CD4-positive, alpha-beta T cell treated with Interleukin-6 for 4 hours (primary cell): ENCODE data around the gene BNC2.

Experiments
- DNase-seq: peaks from one replicate; pipeline ENCODE4 v3.0.0-alpha.2; 2020; ENCODE audit warnings: mixed read lengths

Gene BNC2

GRCh38 chr9:16868701-16869100 is 1.8 kb downstream of the BNC2 start:
- DNase-seq: no peak

DNA sequence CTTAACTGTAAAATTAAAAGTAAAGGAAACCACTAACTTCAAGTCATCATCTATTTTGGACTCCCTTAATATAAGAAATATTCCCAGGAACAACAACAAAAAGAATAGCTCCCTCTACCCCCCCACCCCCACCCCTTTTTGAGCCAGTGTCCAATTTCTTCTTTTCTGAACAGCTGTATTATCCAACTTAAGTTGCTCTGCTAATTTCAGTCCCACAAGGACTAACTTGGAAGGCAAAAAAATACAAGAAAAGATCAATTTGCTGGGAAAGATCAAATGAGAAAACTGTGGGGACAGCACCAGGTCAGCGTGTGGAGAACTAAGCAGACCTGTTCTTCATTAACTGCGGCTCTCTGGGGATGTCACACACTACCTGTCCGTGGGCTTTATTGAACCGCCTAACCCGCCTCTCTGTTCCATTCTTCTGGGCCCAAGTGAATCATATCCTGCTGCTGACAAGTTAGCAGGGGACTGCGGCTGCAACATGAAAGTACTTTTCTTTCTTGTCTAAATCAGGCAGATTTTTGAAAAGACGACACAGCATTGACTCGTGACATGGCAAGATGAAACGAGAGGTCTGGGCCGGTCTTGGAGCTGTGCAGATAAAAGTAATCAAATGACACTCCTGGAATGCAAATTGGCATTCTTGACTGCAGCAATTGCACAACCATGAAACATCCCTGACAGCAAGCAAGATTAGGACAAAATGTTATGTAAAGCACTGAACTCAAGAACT is 2.7 kb downstream of the BNC2 start:
- no peak for DNase-seq

DNA sequence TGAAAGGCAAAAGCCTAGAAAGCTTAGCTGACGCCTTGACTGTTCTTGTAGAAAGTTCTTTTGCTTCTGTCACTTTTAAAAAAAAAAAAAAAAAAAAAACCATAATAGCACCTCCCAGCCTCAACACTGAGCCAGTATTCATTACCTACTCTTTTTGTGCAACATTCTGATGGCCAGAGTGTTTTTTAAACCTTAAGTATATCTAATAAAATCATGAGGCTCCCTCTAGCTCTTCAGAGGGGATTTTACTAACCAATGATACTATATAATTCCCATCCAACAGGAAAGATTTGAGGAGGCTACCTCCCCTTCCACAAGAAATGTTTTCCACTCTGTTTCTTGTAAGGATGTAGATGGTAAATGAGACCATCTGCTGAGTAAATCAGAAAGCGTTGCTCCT is 3.9 kb downstream of the BNC2 start:
- DNase-seq: no peak

GRCh38 chr9:16864649-16865434 is 5.6 kb downstream of the BNC2 start:
- no peak for DNase-seq

DNA sequence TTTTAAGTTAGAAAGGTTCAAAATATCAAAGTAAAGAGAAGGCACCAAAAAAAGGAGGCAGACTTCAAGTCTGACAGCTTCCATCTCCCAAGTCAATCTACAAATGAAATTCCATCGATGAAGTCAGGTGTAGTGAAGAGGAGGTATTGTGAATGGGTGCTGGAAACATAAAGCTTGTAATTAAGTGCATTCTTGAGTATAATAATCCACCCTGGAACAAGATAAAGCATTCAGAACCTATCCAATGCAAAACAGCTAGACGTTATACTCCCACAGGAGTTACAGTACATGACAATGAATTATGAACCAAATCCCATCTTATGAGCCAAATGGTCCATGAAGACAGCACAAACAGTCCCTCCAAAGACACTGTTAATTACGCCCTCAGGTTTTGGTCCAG is 22.3 kb downstream of the BNC2 start:
- no peak for DNase-seq

- DNase-seq: no peak
These were observed 23.5 kb downstream of the BNC2 start for GRCh38 chr9:16846986-16847385.

DNA sequence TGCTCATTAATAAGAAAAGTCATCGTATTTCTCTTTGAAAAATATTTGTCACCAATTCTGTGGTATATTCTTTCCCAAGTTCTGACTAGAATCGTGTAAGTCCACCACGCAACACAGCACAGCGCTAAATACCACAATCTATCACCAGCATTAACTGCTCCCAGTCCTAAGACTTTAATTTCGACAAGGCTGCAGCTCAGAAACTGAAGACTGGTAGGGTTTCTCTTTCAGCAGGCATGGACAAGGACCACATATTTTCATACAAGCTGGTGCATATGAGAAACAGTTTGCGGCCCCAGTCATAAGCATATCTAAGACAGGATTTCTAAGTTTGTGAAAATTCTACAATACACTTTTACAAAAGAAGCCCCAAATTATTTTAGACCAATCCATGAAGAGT is 24.1 kb downstream of the BNC2 start:
- DNase-seq: no peak

GRCh38 chr9:16834817-16835216 is 35.7 kb downstream of the BNC2 start:
- no peak for DNase-seq

- no peak for DNase-seq
These were observed 37.1 kb downstream of the BNC2 start for GRCh38 chr9:16833296-16833835.

- no peak for DNase-seq
These were observed 38.4 kb downstream of the BNC2 start for GRCh38 chr9:16832101-16832500.

DNA sequence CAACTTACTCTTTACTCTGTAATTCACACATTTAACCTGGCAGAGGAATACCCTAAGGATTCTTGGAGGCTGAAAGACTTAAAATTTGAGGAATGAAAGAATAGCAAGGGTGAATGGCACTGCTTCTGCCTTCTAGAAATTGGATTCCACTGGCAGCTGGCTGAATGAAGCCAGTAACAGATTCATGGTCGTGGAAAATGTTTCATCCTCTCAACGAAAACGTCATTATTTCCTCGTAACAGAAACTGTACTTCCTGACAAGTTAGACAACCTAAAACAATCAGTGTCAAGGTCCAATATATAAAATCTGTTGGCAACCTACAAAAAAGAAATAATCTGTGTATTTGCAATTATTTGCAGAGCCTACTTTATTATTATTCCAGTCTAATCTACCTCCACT is 39.7 kb downstream of the BNC2 start:
- DNase-seq: no peak

DNA sequence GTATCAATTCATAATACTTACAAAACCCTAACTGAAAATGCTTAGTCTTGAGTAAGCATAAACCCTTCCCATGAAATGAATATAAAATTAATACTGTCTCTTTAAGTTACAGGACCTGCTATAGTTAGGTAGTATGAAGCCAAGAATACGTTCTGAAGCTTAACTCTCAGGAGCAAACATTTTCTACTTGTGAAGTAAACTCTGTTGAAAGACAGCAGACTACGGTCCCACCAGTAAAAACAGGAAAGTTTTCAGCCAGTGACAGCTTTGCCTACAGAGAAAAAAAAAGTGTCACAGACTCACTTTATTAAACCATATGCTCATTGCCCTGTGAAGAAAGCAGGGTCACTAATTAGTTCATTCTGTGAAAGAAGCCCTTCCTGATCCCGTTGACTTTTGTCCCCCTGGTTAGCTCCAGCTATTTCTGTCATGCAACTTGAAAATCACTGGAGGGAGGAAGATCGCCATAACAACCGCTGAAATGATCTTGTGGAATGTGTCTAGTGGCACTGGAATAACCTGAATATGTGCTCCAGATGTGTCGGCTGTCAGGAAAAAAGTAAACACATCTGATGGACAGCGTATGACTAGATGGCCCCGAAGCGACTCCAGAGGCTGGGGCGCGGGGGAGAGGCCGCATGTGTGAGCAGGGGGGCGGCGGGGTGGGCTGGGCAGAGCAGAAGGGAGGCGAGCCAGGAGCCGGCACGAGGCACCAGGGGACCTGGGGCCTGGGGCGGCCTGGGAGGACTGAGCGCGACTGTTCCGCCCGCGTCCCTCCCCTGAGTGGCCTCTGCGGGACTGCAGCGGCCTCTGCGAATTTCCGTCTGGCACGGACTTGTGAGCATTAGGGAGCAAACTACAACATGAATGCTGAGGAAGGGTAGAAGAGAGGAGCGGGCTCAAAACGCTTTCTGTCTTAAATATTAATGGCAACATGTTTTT is 41.9 kb downstream of the BNC2 start:
- no peak for DNase-seq

GRCh38 chr9:16825971-16826625 is 44.4 kb downstream of the BNC2 start:
- DNase-seq: no peak

- no peak for DNase-seq
These were observed 45.1 kb downstream of the BNC2 start for GRCh38 chr9:16825331-16825725.

DNA sequence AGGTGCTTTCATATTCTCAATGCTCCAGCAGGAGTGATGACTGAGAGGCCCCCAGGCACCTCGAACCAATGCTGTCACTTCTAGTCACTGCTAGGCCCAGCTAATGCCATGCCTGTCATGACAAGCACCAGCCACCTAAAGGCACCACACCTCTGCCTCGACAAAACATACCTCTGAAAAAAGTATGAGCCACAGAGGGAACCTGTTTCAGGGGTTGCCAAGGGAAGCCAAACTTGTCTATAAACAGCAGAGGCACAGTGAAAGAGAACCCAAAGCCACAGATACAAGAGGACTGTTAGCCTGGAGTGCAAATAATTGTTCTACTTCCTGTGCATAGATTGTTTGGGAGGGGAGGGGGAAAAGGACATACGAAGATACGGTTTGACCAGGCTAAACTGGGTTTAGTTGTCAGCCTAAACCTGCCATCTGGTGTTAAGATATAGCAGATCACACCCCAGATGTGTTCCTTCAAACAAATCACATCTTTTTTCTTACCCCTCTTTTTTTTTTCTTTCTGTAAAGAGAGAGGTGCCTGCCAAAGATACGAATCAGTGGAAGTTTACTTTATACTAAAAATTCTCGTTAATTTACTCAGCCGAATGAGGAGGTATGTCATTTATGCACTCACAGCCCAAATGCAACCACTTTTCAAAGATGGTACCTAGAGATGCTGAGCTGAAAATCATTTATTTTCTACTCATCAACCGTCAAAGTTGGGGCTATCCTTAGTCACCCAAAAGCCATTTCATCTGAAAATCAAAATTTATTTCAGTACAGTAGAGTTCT is 45.7 kb downstream of the BNC2 start:
- DNase-seq: no peak

DNA sequence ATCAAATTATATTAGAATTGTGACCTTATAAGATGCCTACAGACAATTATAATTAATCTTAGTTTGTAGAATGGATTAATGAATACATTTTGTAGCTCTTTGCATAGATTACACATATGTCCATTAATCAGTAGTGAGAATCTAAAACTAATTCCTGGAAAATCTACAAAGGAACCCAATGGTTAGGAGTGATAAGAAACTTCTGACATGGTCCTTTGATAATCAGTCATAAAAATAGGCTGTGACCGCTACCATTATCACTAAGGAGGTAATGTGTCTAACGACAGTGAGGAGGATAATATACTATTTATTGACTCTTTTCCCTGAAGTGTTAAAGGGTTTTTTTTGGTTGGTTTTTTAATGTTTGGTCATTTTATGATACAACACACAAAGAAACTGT is 46.6 kb downstream of the BNC2 start:
- DNase-seq: no peak

DNA sequence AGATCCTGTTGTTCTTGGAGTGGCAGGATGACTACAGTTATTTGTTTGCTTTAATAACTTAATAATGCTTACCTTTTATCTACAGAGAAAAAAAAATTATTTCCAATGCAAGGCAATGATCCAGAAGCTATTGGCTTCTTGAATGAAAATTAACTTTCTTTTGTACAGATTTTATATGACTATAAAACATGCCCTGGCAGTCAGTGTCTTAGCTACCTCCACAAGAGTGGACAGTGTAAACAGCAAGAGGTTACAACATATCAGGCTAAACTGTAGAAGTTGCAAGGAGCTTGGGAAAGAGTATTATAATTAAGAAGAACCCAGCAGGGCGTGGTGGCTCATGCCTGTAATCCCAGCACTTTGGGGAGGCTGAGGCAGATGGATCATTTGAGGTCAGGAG is 49.1 kb downstream of the BNC2 start:
- DNase-seq: no peak

DNA sequence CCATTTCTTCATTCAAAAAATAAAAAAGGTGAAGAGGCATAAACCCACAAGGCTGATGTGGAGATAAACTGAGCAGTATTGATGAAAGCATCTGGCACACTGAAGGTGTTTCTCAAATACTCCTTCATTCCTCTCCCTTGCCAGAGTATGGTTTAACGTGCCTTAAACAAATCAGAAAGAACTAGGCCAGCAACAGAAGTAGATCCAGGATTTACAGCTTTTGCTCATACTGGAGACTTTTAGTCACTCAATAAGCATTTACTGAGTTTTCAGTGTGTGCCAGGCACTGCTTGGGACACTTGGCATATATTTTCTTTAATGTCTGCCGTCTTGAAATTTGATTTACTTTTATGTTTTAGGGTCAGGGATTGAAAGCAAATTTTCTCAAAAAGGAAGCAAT is 53.0 kb downstream of the BNC2 start:
- no peak for DNase-seq

DNA sequence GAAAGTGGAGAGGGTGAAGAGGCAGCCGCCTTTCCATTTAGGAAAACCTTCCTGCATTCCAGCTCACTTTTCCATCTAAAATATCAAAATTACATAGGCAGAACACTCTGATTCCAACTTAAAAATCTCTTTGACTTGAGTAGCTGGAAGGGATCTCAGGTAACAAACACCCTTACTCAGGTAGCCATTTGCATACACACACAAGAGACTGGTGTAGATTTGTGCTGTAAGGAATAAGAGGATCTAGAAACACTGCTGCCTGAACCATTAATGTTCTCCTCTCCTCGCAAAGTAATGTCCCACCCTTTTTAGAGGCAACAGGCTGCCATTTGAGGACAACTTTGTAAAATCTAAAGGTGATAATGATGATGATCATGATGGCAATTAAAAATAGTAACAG is 53.5 kb downstream of the BNC2 start:
- no peak for DNase-seq

- no peak for DNase-seq
These were observed 54.5 kb downstream of the BNC2 start for GRCh38 chr9:16816011-16816410.

DNA sequence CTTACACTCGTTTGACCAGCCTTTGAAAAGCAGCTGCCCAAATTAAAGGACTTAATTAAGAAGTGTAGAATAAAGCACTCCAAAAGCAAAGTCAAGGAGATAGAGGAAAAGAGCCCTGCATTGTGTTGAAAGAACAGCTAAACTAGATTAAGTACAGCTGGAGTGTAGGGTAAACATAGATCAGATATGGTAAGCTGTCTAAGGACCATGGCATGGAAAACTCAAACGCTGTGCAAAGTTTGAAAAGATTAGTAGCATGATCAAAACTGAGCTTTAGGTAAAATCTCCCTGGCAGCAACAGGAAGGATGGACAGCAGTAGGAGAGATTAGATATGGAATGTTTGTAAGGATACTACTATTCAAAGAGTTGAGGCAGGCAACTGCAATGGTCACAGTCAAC is 55.4 kb downstream of the BNC2 start:
- no peak for DNase-seq

- no peak for DNase-seq
These were observed 56.6 kb downstream of the BNC2 start for GRCh38 chr9:16813838-16814237.
